Fibroblast of lung (primary cell): ENCODE measurements around the gene TGIF1. TPM values are rescaled to one million over a fixed set of nuclear protein-coding genes. Genes with fewer than 3 reads are reported as not detected.
"Not testable (repeated sequence)": the region's sequence is repeated elsewhere in the genome, so short reads cannot be mapped to it uniquely, and the experiment has no call there.

Experiments
- DNase-seq, 2 donors: peaks; one replicate each; pipeline versions ENCODE4 v3.0.0 to v3.0.0-alpha.2; 2010; ENCODE audit warnings: low read depth in 2 of 2
- H2AFZ ChIP-seq: 2 replicates; pipeline ENCODE4 v1.5.1; 2012; ENCODE audit warnings: low read length, control low read depth, inconsistent platforms
- H3K27ac ChIP-seq: 2 replicates; pipeline ENCODE4 v1.5.1; 2011; ENCODE audit warnings: low read length, control low read depth; ENCODE audit not compliant: insufficient read depth
- H3K27me3 ChIP-seq: 2 replicates; pipeline ENCODE4 v1.5.1; 2011; ENCODE audit warnings: mild to moderate bottlenecking, low read length; ENCODE audit not compliant: control insufficient read depth, insufficient read depth
- H3K36me3 ChIP-seq: 2 replicates; pipeline ENCODE4 v1.5.1; 2011; ENCODE audit warnings: low read length; ENCODE audit not compliant: control insufficient read depth, insufficient read depth
- H3K4me1 ChIP-seq: 2 replicates; pipeline ENCODE4 v1.5.1; 2011; ENCODE audit warnings: low read length; ENCODE audit not compliant: control insufficient read depth, insufficient read depth; ENCODE audit errors: extremely low read depth
- H3K4me2 ChIP-seq: 2 replicates; pipeline ENCODE4 v1.5.1; 2011; ENCODE audit warnings: low read length, control low read depth; ENCODE audit not compliant: insufficient read depth; ENCODE audit errors: extremely low read depth
- H3K4me3 ChIP-seq, 4 experiments: fragments of 200-600 bp in 1 of 4; sonication (generic) in 1 of 4; replicated peaks in 1 of 4; 2 replicates each; pipeline ENCODE4 v1.5.1; 2011 to 2016; ENCODE audit warnings: low read length in 4 of 4, low read depth in 3 of 4, mild to moderate bottlenecking in 3 of 4, control low read depth in 2 of 4, inconsistent platforms in 1 of 4, mixed read lengths in 1 of 4; ENCODE audit not compliant: insufficient read depth in 1 of 4; ENCODE audit errors: control extremely low read depth in 1 of 4
- H3K79me2 ChIP-seq: 2 replicates; pipeline ENCODE4 v1.5.1; 2012; ENCODE audit warnings: mild to moderate bottlenecking, low read length, inconsistent platforms; ENCODE audit not compliant: control insufficient read depth, insufficient read depth
- H3K9ac ChIP-seq: 2 replicates; pipeline ENCODE4 v1.5.1; 2011; ENCODE audit warnings: mild to moderate bottlenecking, low read length, control low read depth; ENCODE audit not compliant: insufficient read depth
- H3K9me3 ChIP-seq: 2 replicates; pipeline ENCODE4 v1.5.1; 2012; ENCODE audit warnings: low read depth, low read length; ENCODE audit not compliant: control insufficient read depth, insufficient read depth
- H4K20me1 ChIP-seq: 2 replicates; pipeline ENCODE4 v1.5.1; 2011; ENCODE audit warnings: low read length; ENCODE audit not compliant: control insufficient read depth, insufficient read depth; ENCODE audit errors: extremely low read depth
- CTCF ChIP-seq, 2 donors: IDR thresholded peaks in 1 of 2; conservative IDR thresholded peaks in 1 of 2; 1 replicate in 1 of 2; 2 replicates in 1 of 2; pipeline ENCODE4 v1.5.1; 2011 to 2012; ENCODE audit warnings: low read length in 2 of 2, control low read depth in 1 of 2, inconsistent platforms in 1 of 2, low read depth in 1 of 2, mild to moderate bottlenecking in 1 of 2
- EZH2 ChIP-seq: IDR thresholded peaks from 2 replicates; pipeline ENCODE4 v1.5.1; 2012; ENCODE audit warnings: low read length, control low read depth, mild to moderate bottlenecking; ENCODE audit errors: missing control alignments
- polyA plus RNA-seq, 2 donors: library from polyadenylated mRNA; depleted of rRNA in 1 of 2; stranded (reverse) in 1 of 2; unstranded in 1 of 2; fragments of >200 nt; gene quantifications; 2 replicates each; pipeline ENCODE4 v1.2.1, GENCODE V29; 2011 to 2012; ENCODE audit warnings: missing spikeins in 1 of 2
- total RNA-seq: library from RNA; depleted of rRNA; stranded (reverse); fragments of >200 nt; gene quantifications from 2 replicates; pipeline ENCODE4 v1.2.1, GENCODE V29; 2014

Gene TGIF1
- total and polyA plus RNA-seq, 2 donors (not counting 1 experiment from before 2014, with no cell fraction given), result 64.7 to 157 TPM

GRCh38 chr18:3411327-3411726 is 38.6 kb upstream of the TGIF1 start:
- Histone ChIP-seq H3K4me3 (no peak overlapping the region), H2AFZ (no peak overlapping the region), H3K4me2 (no peak overlapping the region), H3K9ac (no peak overlapping the region), H3K79me2 (no peaks in the 10 kb centered on the region), H3K27ac (no peak overlapping the region), H3K9me3 (no peaks in the 10 kb centered on the region), H3K27me3 (no peaks in the 10 kb centered on the region), H4K20me1 (no peaks in the 10 kb centered on the region), H3K36me3 (no peaks in the 10 kb centered on the region), H3K4me1 (no peaks in the 10 kb centered on the region)
- DNase-seq, result no peak
- no peak for TF ChIP-seq EZH2
- TF ChIP-seq CTCF (conservative IDR thresholded peaks at IDR 0.05 in 1 of 2, IDR thresholded peaks at IDR 0.05 in 1 of 2; ENCODE audit: low read depth in 1 of 2, low read length in 2 of 2), result no peak

GRCh38 chr18:3411854-3412268 is 38.1 kb upstream of the TGIF1 start:
- Histone ChIP-seq H3K36me3 (no peaks in the 10 kb centered on the region), H3K27me3 (no peaks in the 10 kb centered on the region), H3K9ac (no peak overlapping the region), H3K4me3 (peak overlapping the region in 2 of 4 experiments; percentile 28 to 43), H3K4me1 (no peaks in the 10 kb centered on the region), H3K79me2 (no peaks in the 10 kb centered on the region), H3K27ac (no peak overlapping the region), H4K20me1 (no peaks in the 10 kb centered on the region), H3K9me3 (no peaks in the 10 kb centered on the region), H2AFZ (peak overlapping the region; percentile 72), H3K4me2 (peak overlapping the region; percentile 45)
- DNase-seq, result peak in 1 of 2 donors; percentile 4
- TF ChIP-seq CTCF (conservative IDR thresholded peaks at IDR 0.05 in 1 of 2, IDR thresholded peaks at IDR 0.05 in 1 of 2; ENCODE audit: low read depth in 1 of 2, low read length in 2 of 2), result no peak
- no peak for TF ChIP-seq EZH2

- H3K9me3 ChIP-seq, H2AFZ ChIP-seq, H4K20me1 ChIP-seq, H3K27ac ChIP-seq, H3K4me3 ChIP-seq, H3K9ac ChIP-seq, H3K4me1 ChIP-seq, H3K79me2 ChIP-seq, H3K4me2 ChIP-seq, H3K36me3 ChIP-seq, H3K27me3 ChIP-seq: not testable (repeated sequence)
- peak in 1 of 2 donors; percentile 46 for DNase-seq
These were observed 37.4 kb upstream of the TGIF1 start for GRCh38 chr18:3412528-3412927.
